HG02885 (cell line): Measurements from ENCODE around the gene BHMT.

Experiments used
- ATAC-seq: cut with Tn5 transposase; IDR thresholded peaks from one replicate; pipeline ENCODE4 v1.9.1; 2021; ENCODE audit warnings: mild to moderate bottlenecking; ENCODE audit not compliant: unreplicated experiment, poor library complexity

Gene BHMT

GRCh38 chr5:79109527-79110492, 1.8 kb upstream of the BHMT start:
- no peak for ATAC-seq

GRCh38 chr5:79111960-79112702, 522 bp downstream of the BHMT start:
- no peak for ATAC-seq

GRCh38 chr5:79112703-79113058, 1.1 kb downstream of the BHMT start:
- ATAC-seq = no peak

GRCh38 chr5:79119486-79119885, 7.9 kb downstream of the BHMT start:
- no peak for ATAC-seq

- no peak for ATAC-seq
These were observed 8.6 kb downstream of the BHMT start for GRCh38 chr5:79120221-79120620.

GRCh38 chr5:79122973-79123372, 11.4 kb downstream of the BHMT start:
- no peak for ATAC-seq

GRCh38 chr5:79124607-79125006, 13.0 kb downstream of the BHMT start:
- ATAC-seq = no peak

GRCh38 chr5:79130781-79131180, 19.2 kb downstream of the BHMT start:
- no peak for ATAC-seq

GRCh38 chr5:79133121-79133656, 21.6 kb downstream of the BHMT start:
- no peak for ATAC-seq

- ATAC-seq = no peak
These were observed 22.2 kb downstream of the BHMT start for GRCh38 chr5:79133657-79134451.

GRCh38 chr5:79135790-79136553, 24.4 kb downstream of the BHMT start:
- ATAC-seq = no peak

GRCh38 chr5:79136618-79137017, 25.0 kb downstream of the BHMT start:
- ATAC-seq = no peak

- no peak for ATAC-seq
These were observed 28.9 kb downstream of the BHMT start for GRCh38 chr5:79140553-79140952.

GRCh38 chr5:79143684-79144379, 32.2 kb downstream of the BHMT start:
- no peak for ATAC-seq

- no peak for ATAC-seq
These were observed 35.5 kb downstream of the BHMT start for GRCh38 chr5:79147076-79147475.

- ATAC-seq = no peak
These were observed 37.8 kb downstream of the BHMT start for GRCh38 chr5:79149433-79149832.

- no peak for ATAC-seq
These were observed 40.5 kb downstream of the BHMT start for GRCh38 chr5:79151942-79152671.

- ATAC-seq = no peak
These were observed 45.7 kb downstream of the BHMT start for GRCh38 chr5:79157305-79157704.
